OCI-LY1 (cell line): Measurements from ENCODE around the gene OPN4.

Source experiments
- CTCF ChIP-seq: fragments of 200-600 bp; sonication (generic), shearing (Covaris generic); IDR thresholded peaks from 2 replicates; pipeline ENCODE4 v1.5.1; 2017; ENCODE audit warnings: mild to moderate bottlenecking, antibody characterized with exemption, low read length, moderate library complexity, mixed read lengths
- EZH2 ChIP-seq: fragments of 200-600 bp; sonication (generic), shearing (Covaris generic); IDR thresholded peaks from 2 replicates; pipeline ENCODE4 v1.8.0; 2017; ENCODE audit warnings: borderline replicate concordance, mixed run types, mild to moderate bottlenecking, antibody characterized with exemption, low read length, moderate library complexity, mixed read lengths

GRCh38 chr10:86642021-86642420, 12.3 kb upstream of the OPN4 start:
- TF ChIP-seq CTCF (no peak), EZH2 (no peak)
